ENCODE data around the gene NR2F1-AS1. TPM values are rescaled to one million over a fixed set of nuclear protein-coding genes. Genes with fewer than 3 reads are reported as not detected.

Gene NR2F1-AS1
- polyA plus RNA-seq, 2 of the 4 experiments (the other 2 are of a cell fraction), result 5.5 to 8.3 TPM

DNA sequence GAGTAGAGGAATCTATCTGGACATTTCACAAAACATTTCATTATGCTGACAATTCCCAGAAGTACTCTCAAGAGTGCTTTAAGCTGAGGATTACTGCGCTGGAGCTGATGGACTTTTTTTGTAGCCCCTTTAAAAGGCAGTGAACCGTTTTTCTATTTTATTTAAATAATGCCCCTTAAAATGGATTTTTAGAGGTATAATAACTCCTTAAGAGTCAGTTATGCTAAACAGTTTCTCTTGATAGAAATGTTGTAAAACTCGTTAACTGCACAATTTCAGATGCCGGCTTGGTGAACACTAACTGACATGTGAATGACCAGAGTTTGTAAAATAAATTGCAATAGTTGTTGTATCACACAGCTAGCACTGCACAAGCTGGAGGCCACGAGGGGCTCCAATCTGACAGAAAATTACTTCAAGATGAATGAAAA lies 174.0 kb downstream of the NR2F1-AS1 start:
- WGBS (ENCODE audit: missing lambda C conversion rate), result 61% methylated on average over 5 of the region's 5 CpGs
- FAIRE-seq (no peak), DNase-seq (ENCODE audit: low read depth in 1 of 2, low spot score in 1 of 2) (no peak), ATAC-seq (no peak)
- no peak overlapping the region for H3K4me2 ChIP-seq
- H3K27ac ChIP-seq, result no peak overlapping the region
- TF ChIP-seq POLR2AphosphoS2 (conservative IDR thresholded peaks at IDR 0.05; ENCODE audit: low read length) (no peak), CHD2 (IDR thresholded peaks at IDR 0.05; ENCODE audit: low read length, partially characterized antibody) (no peak), KDM5A (IDR thresholded peaks at IDR 0.05) (no peak), ZFP36 (IDR thresholded peaks at IDR 0.05; ENCODE audit: borderline replicate concordance, partially characterized antibody) (no peak), KDM1A (IDR thresholded peaks at IDR 0.05; ENCODE audit: low read depth) (no peak), GATA3 (IDR thresholded peaks at IDR 0.05; ENCODE audit: borderline replicate concordance) (no peak), NPAS2 (CRISPR knock-in tag; IDR thresholded peaks at IDR 0.05; ENCODE audit: borderline replicate concordance) (no peak), FOSL2 (IDR thresholded peaks at IDR 0.05) (no peak), FOSL2 (CRISPR knock-in tag; IDR thresholded peaks at IDR 0.05) (no peak), HOXB13 (CRISPR knock-in tag; IDR thresholded peaks at IDR 0.05; ENCODE audit: low read depth) (no peak), PHF8 (IDR thresholded peaks at IDR 0.05; ENCODE audit: borderline replicate concordance, low read depth) (no peak), ZC3H11A (IDR thresholded peaks at IDR 0.05) (no peak)
- TF ChIP-seq, protein P1, sequence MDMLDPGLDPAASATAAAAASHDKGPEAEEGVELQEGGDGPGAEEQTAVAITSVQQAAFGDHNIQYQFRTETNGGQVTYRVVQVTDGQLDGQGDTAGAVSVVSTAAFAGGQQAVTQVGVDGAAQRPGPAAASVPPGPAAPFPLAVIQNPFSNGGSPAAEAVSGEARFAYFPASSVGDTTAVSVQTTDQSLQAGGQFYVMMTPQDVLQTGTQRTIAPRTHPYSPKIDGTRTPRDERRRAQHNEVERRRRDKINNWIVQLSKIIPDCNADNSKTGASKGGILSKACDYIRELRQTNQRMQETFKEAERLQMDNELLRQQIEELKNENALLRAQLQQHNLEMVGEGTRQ (IDR thresholded peaks at IDR 0.05), result no peak
- TF ChIP-seq, protein P2, sequence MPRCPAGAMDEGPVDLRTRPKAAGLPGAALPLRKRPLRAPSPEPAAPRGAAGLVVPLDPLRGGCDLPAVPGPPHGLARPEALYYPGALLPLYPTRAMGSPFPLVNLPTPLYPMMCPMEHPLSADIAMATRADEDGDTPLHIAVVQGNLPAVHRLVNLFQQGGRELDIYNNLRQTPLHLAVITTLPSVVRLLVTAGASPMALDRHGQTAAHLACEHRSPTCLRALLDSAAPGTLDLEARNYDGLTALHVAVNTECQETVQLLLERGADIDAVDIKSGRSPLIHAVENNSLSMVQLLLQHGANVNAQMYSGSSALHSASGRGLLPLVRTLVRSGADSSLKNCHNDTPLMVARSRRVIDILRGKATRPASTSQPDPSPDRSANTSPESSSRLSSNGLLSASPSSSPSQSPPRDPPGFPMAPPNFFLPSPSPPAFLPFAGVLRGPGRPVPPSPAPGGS (IDR thresholded peaks at IDR 0.05), result no peak
- TF ChIP-seq, protein P3, sequence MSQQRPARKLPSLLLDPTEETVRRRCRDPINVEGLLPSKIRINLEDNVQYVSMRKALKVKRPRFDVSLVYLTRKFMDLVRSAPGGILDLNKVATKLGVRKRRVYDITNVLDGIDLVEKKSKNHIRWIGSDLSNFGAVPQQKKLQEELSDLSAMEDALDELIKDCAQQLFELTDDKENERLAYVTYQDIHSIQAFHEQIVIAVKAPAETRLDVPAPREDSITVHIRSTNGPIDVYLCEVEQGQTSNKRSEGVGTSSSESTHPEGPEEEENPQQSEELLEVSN (IDR thresholded peaks at IDR 0.05; ENCODE audit: borderline replicate concordance, low read depth), result no peak
- TF ChIP-seq, protein P4, sequence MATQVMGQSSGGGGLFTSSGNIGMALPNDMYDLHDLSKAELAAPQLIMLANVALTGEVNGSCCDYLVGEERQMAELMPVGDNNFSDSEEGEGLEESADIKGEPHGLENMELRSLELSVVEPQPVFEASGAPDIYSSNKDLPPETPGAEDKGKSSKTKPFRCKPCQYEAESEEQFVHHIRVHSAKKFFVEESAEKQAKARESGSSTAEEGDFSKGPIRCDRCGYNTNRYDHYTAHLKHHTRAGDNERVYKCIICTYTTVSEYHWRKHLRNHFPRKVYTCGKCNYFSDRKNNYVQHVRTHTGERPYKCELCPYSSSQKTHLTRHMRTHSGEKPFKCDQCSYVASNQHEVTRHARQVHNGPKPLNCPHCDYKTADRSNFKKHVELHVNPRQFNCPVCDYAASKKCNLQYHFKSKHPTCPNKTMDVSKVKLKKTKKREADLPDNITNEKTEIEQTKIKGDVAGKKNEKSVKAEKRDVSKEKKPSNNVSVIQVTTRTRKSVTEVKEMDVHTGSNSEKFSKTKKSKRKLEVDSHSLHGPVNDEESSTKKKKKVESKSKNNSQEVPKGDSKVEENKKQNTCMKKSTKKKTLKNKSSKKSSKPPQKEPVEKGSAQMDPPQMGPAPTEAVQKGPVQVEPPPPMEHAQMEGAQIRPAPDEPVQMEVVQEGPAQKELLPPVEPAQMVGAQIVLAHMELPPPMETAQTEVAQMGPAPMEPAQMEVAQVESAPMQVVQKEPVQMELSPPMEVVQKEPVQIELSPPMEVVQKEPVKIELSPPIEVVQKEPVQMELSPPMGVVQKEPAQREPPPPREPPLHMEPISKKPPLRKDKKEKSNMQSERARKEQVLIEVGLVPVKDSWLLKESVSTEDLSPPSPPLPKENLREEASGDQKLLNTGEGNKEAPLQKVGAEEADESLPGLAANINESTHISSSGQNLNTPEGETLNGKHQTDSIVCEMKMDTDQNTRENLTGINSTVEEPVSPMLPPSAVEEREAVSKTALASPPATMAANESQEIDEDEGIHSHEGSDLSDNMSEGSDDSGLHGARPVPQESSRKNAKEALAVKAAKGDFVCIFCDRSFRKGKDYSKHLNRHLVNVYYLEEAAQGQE (IDR thresholded peaks at IDR 0.05), result no peak
- TF ChIP-seq, protein P5, sequence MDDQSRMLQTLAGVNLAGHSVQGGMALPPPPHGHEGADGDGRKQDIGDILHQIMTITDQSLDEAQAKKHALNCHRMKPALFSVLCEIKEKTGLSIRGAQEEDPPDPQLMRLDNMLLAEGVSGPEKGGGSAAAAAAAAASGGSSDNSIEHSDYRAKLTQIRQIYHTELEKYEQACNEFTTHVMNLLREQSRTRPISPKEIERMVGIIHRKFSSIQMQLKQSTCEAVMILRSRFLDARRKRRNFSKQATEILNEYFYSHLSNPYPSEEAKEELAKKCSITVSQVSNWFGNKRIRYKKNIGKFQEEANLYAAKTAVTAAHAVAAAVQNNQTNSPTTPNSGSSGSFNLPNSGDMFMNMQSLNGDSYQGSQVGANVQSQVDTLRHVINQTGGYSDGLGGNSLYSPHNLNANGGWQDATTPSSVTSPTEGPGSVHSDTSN (IDR thresholded peaks at IDR 0.05), result no peak
- H3K4me1 ChIP-seq, result no peaks in the 10 kb centered on the region
- H3K9me3 ChIP-seq, result no peaks in the 10 kb centered on the region
- ChIA-PET POLR2A (no interaction called here), CTCF (no interaction called here)
- no peak overlapping the region for H3K4me3 ChIP-seq

DNA sequence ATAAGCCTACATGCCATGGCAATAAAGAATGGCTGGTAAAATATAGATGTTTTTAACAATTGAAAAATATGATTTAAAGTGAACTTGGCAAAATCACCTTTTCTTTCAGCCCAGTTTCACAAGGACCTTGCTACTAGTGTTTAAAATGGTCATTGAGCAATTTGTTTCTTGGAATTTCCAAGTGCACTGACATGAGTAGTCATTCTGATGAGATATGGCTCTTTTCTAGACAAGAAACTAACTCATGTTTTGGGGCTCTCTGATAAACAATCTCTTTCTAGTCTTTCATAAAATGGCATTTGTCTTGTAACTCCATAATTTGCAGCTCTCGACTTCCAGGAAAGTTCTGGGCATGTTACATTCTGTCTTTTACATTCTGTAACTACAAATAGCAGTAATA lies 176.8 kb downstream of the NR2F1-AS1 start:
- Histone ChIP-seq H3K4me2 (no peak overlapping the region), H3K9me3 (no peaks in the 10 kb centered on the region), H3K27ac (no peak overlapping the region), H3K4me3 (no peak overlapping the region), H3K4me1 (no peaks in the 10 kb centered on the region)
- no peak for FAIRE-seq
- ATAC-seq, result no peak
- ChIA-PET CTCF (no interaction called here), POLR2A (no interaction called here)
- TF ChIP-seq TFCP2L1 (CRISPR knock-in tag; IDR thresholded peaks at IDR 0.05) (no peak), FOXS1 (CRISPR knock-in tag; IDR thresholded peaks at IDR 0.05) (no peak), CBX8 (IDR thresholded peaks at IDR 0.05) (no peak), SREBF2 (IDR thresholded peaks at IDR 0.05) (no peak), FOSL2 (IDR thresholded peaks at IDR 0.05) (no peak), FOSL2 (CRISPR knock-in tag; IDR thresholded peaks at IDR 0.05) (no peak), EHF (CRISPR knock-in tag; IDR thresholded peaks at IDR 0.05) (no peak), TP53 (CRISPR knock-in tag; IDR thresholded peaks at IDR 0.05) (no peak), CBX2 (IDR thresholded peaks at IDR 0.05; ENCODE audit: borderline replicate concordance, low read depth) (no peak), KDM1A (IDR thresholded peaks at IDR 0.05; ENCODE audit: low read depth) (no peak), KDM5A (IDR thresholded peaks at IDR 0.05) (no peak), SMC3 (IDR thresholded peaks at IDR 0.05) (no peak), HOXA7 (CRISPR knock-in tag; IDR thresholded peaks at IDR 0.05) (no peak), RAD21 (conservative IDR thresholded peaks at IDR 0.05 in 1 of 2, IDR thresholded peaks at IDR 0.05 in 1 of 2) (no peak), MYC (IDR thresholded peaks at IDR 0.05; ENCODE audit: borderline replicate concordance, low read length) (no peak), ZNF302 (CRISPR knock-in tag; IDR thresholded peaks at IDR 0.05) (no peak)
- TF ChIP-seq, protein P6, sequence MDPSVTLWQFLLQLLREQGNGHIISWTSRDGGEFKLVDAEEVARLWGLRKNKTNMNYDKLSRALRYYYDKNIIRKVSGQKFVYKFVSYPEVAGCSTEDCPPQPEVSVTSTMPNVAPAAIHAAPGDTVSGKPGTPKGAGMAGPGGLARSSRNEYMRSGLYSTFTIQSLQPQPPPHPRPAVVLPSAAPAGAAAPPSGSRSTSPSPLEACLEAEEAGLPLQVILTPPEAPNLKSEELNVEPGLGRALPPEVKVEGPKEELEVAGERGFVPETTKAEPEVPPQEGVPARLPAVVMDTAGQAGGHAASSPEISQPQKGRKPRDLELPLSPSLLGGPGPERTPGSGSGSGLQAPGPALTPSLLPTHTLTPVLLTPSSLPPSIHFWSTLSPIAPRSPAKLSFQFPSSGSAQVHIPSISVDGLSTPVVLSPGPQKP (IDR thresholded peaks at IDR 0.05; ENCODE audit: low read depth, low read length), result no peak
- TF ChIP-seq, protein P1 (IDR thresholded peaks at IDR 0.05), result no peak
- DNase-seq (ENCODE audit: low read depth in 1 of 2, low spot score in 1 of 2), result no peak
- WGBS (ENCODE audit: missing lambda C conversion rate), result 29% methylated on average over 1 of the region's 1 CpG

Measured in A549 (cell line).